A673 (cell line): ENCODE data around the gene MSRB2.

Experiments
- EZH2 ChIP-seq: fragments of 200-600 bp; sonication (generic); IDR thresholded peaks from 2 replicates; pipeline ENCODE4 v1.6.1; 2017; ENCODE audit warnings: borderline replicate concordance, low read depth, mild to moderate bottlenecking, mixed read lengths, antibody characterized with exemption, low read length; ENCODE audit not compliant: poor library complexity, severe bottlenecking
- TF ChIP-seq, protein P1 (sequence below): fragments of 300-800, 200-600 bp; sonication (generic); conservative IDR thresholded peaks from 2 replicates; pipeline ENCODE4 v1.5.1; 2017; ENCODE audit warnings: low read depth, mild to moderate bottlenecking, antibody characterized with exemption, low read length, moderate library complexity, mixed read lengths

DNA sequence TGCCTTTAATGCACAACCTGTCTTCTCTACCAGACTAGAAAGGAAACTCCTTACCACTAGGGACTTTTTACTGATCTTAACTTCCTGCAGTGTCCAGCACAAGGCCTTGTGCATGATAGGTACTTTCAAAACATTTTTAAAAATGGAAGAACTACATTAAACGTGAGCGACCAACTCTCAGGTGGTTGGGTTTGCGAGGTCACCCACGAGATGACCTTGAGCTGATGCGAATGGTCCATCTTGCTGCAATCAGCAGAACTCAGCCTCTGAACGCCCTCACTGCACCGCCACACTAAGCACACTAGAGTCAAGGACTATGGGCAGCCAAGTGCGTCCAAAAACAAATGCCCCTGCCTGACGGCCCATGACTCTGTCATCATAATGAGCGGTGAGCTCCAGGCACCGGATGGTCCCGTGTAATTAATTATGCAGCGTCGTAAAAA is 61.9 kb downstream of the MSRB2 start:
- TF ChIP-seq, protein P1, sequence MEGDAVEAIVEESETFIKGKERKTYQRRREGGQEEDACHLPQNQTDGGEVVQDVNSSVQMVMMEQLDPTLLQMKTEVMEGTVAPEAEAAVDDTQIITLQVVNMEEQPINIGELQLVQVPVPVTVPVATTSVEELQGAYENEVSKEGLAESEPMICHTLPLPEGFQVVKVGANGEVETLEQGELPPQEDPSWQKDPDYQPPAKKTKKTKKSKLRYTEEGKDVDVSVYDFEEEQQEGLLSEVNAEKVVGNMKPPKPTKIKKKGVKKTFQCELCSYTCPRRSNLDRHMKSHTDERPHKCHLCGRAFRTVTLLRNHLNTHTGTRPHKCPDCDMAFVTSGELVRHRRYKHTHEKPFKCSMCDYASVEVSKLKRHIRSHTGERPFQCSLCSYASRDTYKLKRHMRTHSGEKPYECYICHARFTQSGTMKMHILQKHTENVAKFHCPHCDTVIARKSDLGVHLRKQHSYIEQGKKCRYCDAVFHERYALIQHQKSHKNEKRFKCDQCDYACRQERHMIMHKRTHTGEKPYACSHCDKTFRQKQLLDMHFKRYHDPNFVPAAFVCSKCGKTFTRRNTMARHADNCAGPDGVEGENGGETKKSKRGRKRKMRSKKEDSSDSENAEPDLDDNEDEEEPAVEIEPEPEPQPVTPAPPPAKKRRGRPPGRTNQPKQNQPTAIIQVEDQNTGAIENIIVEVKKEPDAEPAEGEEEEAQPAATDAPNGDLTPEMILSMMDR, result no peak
- no peak for TF ChIP-seq EZH2
